Transverse colon (tissue), 4 donors: ENCODE results near the gene LIMS1.

ENCODE experiments used
- EP300 ChIP-seq: sonication (generic); formaldehyde crosslinking; IDR thresholded peaks from one replicate; pipeline ENCODE4 v1.6.1; 2017; ENCODE audit warnings: antibody characterized with exemption, low read depth
- POLR2A ChIP-seq: fragments of 450-650 bp; IDR thresholded peaks from one replicate; pipeline ENCODE4 v1.6.1; 2016; ENCODE audit warnings: antibody characterized with exemption, mild to moderate bottlenecking, moderate library complexity
- POLR2AphosphoS5 ChIP-seq, 3 donors: sonication (generic); formaldehyde crosslinking; IDR thresholded peaks; one replicate each; pipeline ENCODE4 v1.6.1; 2016; ENCODE audit warnings: antibody characterized with exemption in 3 of 3
- TF ChIP-seq, protein P1 (sequence below), 5 experiments: fragments of 200-600 bp in 3 of 5; fragments of 450-650 bp in 2 of 5; sonication (generic) in 3 of 5; IDR thresholded peaks; 1 replicate in 2 of 5; 2 replicates in 3 of 5; pipeline ENCODE4 v1.5.1; 2016 to 2017; ENCODE audit warnings: antibody characterized with exemption in 5 of 5, inconsistent platforms in 3 of 5, mild to moderate bottlenecking in 2 of 5, moderate library complexity in 1 of 5

DNA sequence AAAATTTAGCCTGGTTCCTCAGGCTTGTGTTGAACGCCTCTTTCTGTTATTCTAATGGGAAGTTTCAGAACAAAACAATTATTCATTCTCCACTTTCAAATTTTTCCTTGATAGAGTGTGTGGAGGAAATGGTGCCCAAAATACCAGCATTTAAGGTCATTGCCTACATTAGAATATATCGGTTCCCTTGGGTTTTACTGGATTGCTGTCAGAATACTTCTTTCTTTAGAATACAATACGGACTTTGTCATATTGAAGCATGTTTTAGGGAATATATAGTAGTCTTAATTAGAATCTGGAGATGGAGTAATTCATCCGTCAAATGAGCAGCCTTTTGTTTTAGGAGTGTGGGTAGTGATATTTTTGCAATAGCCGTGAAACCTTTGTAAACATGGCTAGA is 13.3 kb downstream of the LIMS1 start:
- TF ChIP-seq, protein P1, sequence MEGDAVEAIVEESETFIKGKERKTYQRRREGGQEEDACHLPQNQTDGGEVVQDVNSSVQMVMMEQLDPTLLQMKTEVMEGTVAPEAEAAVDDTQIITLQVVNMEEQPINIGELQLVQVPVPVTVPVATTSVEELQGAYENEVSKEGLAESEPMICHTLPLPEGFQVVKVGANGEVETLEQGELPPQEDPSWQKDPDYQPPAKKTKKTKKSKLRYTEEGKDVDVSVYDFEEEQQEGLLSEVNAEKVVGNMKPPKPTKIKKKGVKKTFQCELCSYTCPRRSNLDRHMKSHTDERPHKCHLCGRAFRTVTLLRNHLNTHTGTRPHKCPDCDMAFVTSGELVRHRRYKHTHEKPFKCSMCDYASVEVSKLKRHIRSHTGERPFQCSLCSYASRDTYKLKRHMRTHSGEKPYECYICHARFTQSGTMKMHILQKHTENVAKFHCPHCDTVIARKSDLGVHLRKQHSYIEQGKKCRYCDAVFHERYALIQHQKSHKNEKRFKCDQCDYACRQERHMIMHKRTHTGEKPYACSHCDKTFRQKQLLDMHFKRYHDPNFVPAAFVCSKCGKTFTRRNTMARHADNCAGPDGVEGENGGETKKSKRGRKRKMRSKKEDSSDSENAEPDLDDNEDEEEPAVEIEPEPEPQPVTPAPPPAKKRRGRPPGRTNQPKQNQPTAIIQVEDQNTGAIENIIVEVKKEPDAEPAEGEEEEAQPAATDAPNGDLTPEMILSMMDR (IDR thresholded peaks at IDR 0.05): no peak
- no peak for TF ChIP-seq POLR2A
- TF ChIP-seq POLR2AphosphoS5 (IDR thresholded peaks at IDR 0.05): no peak
- no peak for TF ChIP-seq EP300
